Activated T-cell treated with anti-CD3 and anti-CD28 coated beads for 1 hour (primary cell): ENCODE data around the gene ADAMTS2.

ENCODE experiments used
- DNase-seq: peaks from one replicate; pipeline ENCODE4 v3.0.0-alpha.2; 2020; ENCODE audit warnings: low read depth

ADAMTS2 gene

DNA sequence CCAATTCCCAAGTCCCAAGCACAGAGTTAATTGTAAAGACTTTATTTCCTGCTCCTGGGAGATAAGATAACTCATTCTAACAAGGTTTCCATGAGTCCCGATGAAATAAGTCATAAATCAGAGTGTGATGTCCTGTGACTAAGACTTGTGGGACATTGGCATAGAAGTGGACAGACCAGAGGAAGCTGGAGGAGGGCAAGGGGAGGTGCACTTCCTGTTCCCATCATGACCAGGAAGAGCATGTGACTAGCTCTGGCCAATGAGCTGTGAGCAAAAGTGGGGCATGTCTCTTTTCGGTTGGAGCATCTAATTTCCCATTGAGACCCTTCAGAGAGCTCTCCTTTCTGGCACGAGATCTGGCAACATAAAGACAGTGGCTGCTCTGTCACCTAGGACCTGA is 184.7 kb downstream of the ADAMTS2 start:
- no peak for DNase-seq

DNA sequence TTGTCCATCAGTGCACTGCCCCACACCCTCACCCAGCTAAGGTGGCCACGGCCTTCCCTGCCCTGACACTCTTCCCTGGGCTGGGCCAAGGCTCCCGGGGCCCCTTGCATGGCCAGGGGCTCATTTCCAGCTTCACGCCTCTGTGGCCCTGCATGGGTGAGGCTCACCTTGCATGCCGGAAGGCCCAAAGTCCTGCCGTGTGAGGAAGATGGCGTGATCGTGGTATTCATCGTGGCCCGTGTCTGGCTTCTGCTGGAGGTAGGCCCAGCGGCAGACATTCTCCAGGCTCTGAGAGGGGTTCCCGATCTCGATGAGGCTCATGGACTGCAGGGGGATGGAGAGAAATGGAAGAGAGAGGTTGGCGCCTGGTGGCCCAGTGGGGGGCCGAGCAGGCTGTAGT is 186.7 kb downstream of the ADAMTS2 start:
- no peak for DNase-seq

DNA sequence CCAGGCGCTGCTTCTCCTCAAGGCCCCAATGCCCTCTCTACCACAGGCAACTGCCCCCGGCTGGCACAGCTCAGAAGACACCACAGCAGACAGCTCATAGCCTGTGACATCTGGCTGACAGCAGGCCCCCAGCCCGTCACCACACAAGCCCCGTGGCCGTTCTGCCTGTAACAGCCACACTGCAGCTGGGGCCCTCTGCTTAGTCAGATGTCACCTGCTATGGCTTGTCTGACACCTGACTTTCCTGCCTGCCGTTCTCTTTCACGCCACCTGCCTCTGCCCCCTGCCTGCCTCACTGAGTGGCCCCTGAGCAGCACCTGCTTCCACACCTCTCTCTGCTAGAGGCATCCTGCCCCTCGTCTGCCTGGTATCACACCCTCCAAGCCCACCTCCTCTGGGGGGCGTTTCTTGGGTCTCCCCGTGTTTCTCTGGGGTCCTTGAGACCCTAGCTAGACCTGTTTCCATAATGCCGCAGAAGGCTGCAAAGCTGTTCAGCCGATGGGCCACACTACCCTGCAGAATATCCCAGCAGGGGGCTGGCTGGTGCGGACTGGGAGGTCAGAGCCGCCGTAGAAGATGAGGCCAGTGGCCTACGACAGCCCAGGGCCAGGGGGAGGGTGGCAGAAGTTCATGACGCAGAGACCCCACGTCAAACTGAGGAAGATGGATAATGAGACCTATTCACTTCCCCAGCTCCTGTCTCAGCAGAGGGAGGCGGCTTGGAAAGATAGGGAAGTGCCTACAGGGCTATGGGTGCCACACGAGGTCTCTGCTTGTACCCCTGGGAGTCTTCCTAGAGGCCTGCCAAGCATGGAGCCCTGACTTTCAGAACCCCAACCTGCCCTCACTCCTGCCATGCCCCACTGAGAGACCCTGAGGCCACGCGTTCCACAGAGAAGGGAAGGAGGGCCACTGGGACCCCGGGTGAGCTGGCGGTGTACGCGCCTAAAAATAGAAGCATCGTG is 190.0 kb downstream of the ADAMTS2 start:
- no peak for DNase-seq

- DNase-seq = no peak
Observed at GRCh38 chr5:179154346-179154990, 190.8 kb downstream of the ADAMTS2 start.

DNA sequence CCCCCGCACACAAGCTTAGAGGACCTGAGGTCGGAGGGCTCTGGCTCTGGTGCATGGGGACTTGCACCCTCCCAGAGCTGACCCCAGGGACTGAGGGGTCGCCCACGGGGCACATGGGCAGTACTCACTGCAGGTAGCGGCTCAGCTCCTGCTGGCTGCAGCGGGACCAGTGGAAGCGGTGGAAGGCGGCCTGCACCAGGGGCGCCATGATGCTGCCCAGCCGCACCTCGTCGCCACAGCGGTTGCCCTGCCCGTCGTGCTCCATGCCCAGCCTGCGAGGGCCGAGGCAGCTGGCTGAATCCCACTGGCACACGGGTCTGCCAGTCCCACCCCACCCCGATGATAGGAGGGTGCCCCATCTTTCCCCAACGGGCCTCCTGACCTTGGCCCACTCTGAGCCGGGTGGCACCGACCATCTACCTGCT is 191.3 kb downstream of the ADAMTS2 start:
- no peak for DNase-seq

- DNase-seq = no peak
Observed at GRCh38 chr5:179153341-179153901, 191.8 kb downstream of the ADAMTS2 start.

GRCh38 chr5:179152941-179153340 is 192.3 kb downstream of the ADAMTS2 start:
- no peak for DNase-seq

- no peak for DNase-seq
Observed at GRCh38 chr5:179152144-179152895, 192.9 kb downstream of the ADAMTS2 start.

GRCh38 chr5:179151286-179152118 is 193.8 kb downstream of the ADAMTS2 start:
- DNase-seq = no peak

GRCh38 chr5:179150011-179150410 is 195.2 kb downstream of the ADAMTS2 start:
- DNase-seq = no peak

DNA sequence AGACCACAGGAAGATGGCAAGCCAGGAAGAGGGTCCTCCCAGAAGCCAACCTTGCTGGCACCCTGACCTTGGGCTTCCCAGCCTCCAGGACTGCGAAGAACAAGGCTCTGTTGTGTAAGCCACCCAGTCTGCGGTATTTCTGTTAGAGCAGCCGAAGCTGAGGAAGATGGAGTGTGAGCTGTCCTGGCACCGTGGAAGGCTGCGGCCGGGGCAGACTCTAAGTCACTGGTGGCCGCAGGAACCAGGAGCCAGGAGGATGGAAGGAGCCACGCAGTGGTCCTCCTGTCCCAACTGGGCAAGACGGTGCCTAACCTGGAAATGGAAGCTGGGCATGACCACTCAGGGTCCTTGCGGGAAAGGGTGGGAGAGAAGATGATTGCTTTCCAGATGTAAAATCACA is 196.0 kb downstream of the ADAMTS2 start:
- DNase-seq = no peak

DNA sequence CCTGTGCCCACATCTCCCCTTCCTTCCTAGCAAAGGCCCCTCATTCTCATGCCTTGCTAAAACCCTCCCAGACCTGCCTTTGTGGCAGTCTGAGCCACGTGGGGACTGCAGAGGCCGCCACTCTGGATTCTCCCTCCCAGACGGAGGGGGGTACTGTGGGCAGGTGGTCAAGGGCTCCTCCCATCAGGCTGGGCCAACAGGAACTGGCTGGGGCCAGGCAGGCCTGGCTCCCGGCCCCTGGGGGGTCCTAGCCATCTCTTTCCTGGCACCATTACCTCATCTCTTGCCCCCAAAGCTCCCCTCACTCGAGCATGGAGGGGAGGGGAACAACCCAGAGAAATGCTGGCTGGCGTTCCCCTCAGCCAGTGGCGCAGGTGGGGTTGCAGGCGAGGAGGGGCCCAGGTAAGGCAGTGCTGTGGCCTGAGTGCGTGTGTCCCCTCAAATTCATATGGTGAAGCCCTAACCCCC is 196.5 kb downstream of the ADAMTS2 start:
- DNase-seq = no peak

- no peak for DNase-seq
Observed at GRCh38 chr5:179147991-179148702, 197.1 kb downstream of the ADAMTS2 start.

GRCh38 chr5:179146277-179146676 is 199.0 kb downstream of the ADAMTS2 start:
- no peak for DNase-seq

DNA sequence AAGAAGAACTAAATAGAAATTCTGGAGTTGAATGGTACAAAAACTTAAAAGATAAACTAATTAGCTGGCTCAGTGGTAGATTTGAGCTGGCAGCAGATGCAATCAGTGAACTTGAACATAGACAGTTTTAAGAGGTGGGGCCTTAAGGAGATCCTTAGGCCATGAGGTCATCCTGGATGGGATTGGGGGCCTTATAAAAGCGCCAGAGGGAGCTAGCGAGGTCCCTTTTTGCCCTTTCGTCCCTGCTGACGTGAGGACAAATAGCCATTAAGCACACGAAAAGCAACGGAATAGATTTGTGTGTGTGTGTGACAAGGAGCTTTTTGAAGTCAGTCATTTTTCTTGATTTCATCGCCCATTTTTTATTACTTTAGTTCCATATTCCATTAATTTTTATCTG is 201.8 kb downstream of the ADAMTS2 start:
- DNase-seq = no peak

- no peak for DNase-seq
Observed at GRCh38 chr5:179142434-179143198, 202.6 kb downstream of the ADAMTS2 start.

- no peak for DNase-seq
Observed at GRCh38 chr5:179141867-179142266, 203.4 kb downstream of the ADAMTS2 start.

DNA sequence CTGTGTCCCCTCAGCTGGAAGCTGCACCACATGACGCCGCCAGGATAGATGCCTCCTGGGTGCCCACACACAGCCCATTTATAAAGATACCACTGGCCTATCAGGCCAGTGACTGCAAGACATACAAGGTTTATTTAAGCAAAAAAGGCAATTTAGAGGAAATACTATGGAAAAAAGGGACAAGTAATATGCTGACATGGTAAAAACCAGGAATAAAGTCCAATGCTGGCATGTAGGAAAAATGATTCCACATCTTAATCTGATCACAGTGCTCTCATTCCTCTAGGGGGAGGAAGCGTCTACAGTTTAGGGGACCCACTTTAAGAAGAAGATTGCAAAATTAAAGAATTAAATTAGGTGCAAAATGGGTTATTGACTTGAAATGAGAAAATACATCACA is 205.0 kb downstream of the ADAMTS2 start:
- no peak for DNase-seq

- no peak for DNase-seq
Observed at GRCh38 chr5:179139936-179140235, 205.4 kb downstream of the ADAMTS2 start.
